ENCODE results near the gene WDR41. TPM values are rescaled to one million over a fixed set of nuclear protein-coding genes. Genes with fewer than 3 reads are reported as not detected.

WDR41 gene
- total RNA-seq, 1 experiment from 2014 or later, result 54.1 TPM

- H3K79me2 ChIP-seq (ENCODE audit: insufficient read depth, low read length), result no peaks in the 10 kb centered on the region
- no peak overlapping the region for H2AFZ ChIP-seq (ENCODE audit: low read depth, low read length, poor library complexity, severe bottlenecking)
- H3K9ac ChIP-seq (ENCODE audit: low read length), result no peak overlapping the region
- no peaks in the 10 kb centered on the region for H3K4me1 ChIP-seq (ENCODE audit: control insufficient read depth in 1 of 2, insufficient read depth in 2 of 2, low read length in 2 of 2)
- H3K9me3 ChIP-seq (ENCODE audit: control insufficient read depth in 1 of 2, insufficient read depth in 1 of 2, low read depth in 1 of 2, low read length in 2 of 2), result no peaks in the 10 kb centered on the region; a peak in 1 of 4 replicates
- ATAC-seq, result no peak
- no peaks in the 10 kb centered on the region for H3K27me3 ChIP-seq (ENCODE audit: insufficient read depth, low read length)
- no TSS peak for BruUV-seq (replicated peaks)
- no peak overlapping the region for H3K27ac ChIP-seq (ENCODE audit: low read depth, low read length)
- ChIA-PET RAD21 (ENCODE audit: low non-redundant PET in 1 of 2, low total read pairs in 2 of 2, uncharacterized antibody in 2 of 2, unreplicated experiment in 2 of 2) (no interaction called here), POLR2A (no interaction called here), CTCF (no interaction called here)
- no peak overlapping the region for H3K4me3 ChIP-seq (replicated peaks in 1 of 2; ENCODE audit: low read depth in 1 of 2, low read length in 2 of 2)
- DNase-seq (ENCODE audit: low read depth, low spot score), result no peak
- no peak overlapping the region for H3K4me2 ChIP-seq (ENCODE audit: low read length)
- H3K9me2 ChIP-seq (ENCODE audit: insufficient read depth), result no peaks in the 10 kb centered on the region; the same call in 1 of the 2 replicates
- H3K36me3 ChIP-seq (ENCODE audit: control insufficient read depth in 1 of 2, insufficient read depth in 2 of 2, low read length in 2 of 2), result no peaks in the 10 kb centered on the region
- intact Hi-C loops (cut with micrococcal nuclease), result loop anchor here (10.0 kb wide), 1 partner anchor 435 kb away; no protein-coding TSS in a partner anchor
- H4K20me1 ChIP-seq (ENCODE audit: insufficient read depth), result no peaks in the 10 kb centered on the region
- no peak for TF ChIP-seq REST (IDR thresholded peaks at IDR 0.05; ENCODE audit: low read depth)
- no peak for TF ChIP-seq RAD21 (IDR thresholded peaks at IDR 0.05; ENCODE audit: low read depth)
- no peak for TF ChIP-seq ZBTB33 (IDR thresholded peaks at IDR 0.05; ENCODE audit: extremely low read depth, insufficient replicate concordance, low read length)
Measured at GRCh38 chr5:77499973-77500372, 7.9 kb upstream of the WDR41 start.

Measured in HCT116 (cell line).